Loucy (cell line): ENCODE data around the gene BCAS2.

Experiments
- H2AFZ ChIP-seq: fragments of 200-600 bp; sonication (generic); 2 replicates; pipeline ENCODE4 v1.6.0; 2016; ENCODE audit warnings: antibody characterized with exemption, mild to moderate bottlenecking, low read length, moderate library complexity
- H3F3A ChIP-seq: fragments of 200-600 bp; 2 replicates; pipeline ENCODE4 v1.6.0; 2016; ENCODE audit warnings: antibody characterized with exemption, low read depth, mild to moderate bottlenecking
- H3K27me3 ChIP-seq: fragments of 200-600 bp; sonication (generic); 2 replicates; pipeline ENCODE4 v1.6.1; 2014; ENCODE audit warnings: low read length, mild to moderate bottlenecking; ENCODE audit not compliant: insufficient read depth, poor library complexity, severe bottlenecking
- H3K36me3 ChIP-seq: fragments of 200-600 bp; sonication (generic); 2 replicates; pipeline ENCODE4 v1.6.1; 2016; ENCODE audit warnings: low read length; ENCODE audit not compliant: insufficient read depth
- H3K4me1 ChIP-seq: fragments of 200-600 bp; sonication (generic); 2 replicates; pipeline ENCODE4 v1.5.1; 2014; ENCODE audit warnings: low read length, mild to moderate bottlenecking; ENCODE audit not compliant: insufficient read depth, poor library complexity, severe bottlenecking
- H3K4me2 ChIP-seq: fragments of 200-600 bp; sonication (generic); 2 replicates; pipeline ENCODE4 v1.6.0; 2014; ENCODE audit warnings: antibody characterized with exemption, low read length, low read depth, mild to moderate bottlenecking; ENCODE audit not compliant: poor library complexity, severe bottlenecking
- H3K4me3 ChIP-seq: fragments of 200-600 bp; sonication (generic); 2 replicates; pipeline ENCODE4 v1.5.1; 2014; ENCODE audit warnings: low read length, mild to moderate bottlenecking, mixed read lengths; ENCODE audit not compliant: poor library complexity, severe bottlenecking
- H3K79me2 ChIP-seq: fragments of 200-600 bp; sonication (generic); 2 replicates; pipeline ENCODE4 v1.6.1; 2014; ENCODE audit warnings: low read length; ENCODE audit not compliant: insufficient read depth
- H3K9ac ChIP-seq: fragments of 200-600 bp; sonication (generic); 2 replicates; pipeline ENCODE4 v1.6.0; 2014; ENCODE audit warnings: mild to moderate bottlenecking, low read depth, low read length, moderate library complexity; ENCODE audit not compliant: poor library complexity, severe bottlenecking
- H3K9me2 ChIP-seq: fragments of 200-600 bp; sonication (generic); replicated peaks from 2 replicates; pipeline ENCODE4 v1.6.1; 2016; ENCODE audit warnings: low read depth, low read length, mixed read lengths
- H3K9me3 ChIP-seq: fragments of 200-600 bp; sonication (generic); 2 replicates; pipeline ENCODE4 v1.6.1; 2014; ENCODE audit warnings: mild to moderate bottlenecking, antibody characterized with exemption, low read length, low read depth; ENCODE audit not compliant: insufficient read depth
- H4K20me1 ChIP-seq: fragments of 200-600 bp; sonication (generic); 2 replicates; pipeline ENCODE4 v1.6.0; 2014; ENCODE audit warnings: antibody characterized with exemption, low read length, mild to moderate bottlenecking; ENCODE audit not compliant: insufficient read depth, poor library complexity, severe bottlenecking
- EZH2phosphoT487 ChIP-seq: fragments of 200-600 bp; IDR thresholded peaks from 2 replicates; pipeline ENCODE4 v1.6.1; 2018; ENCODE audit warnings: antibody characterized with exemption, mild to moderate bottlenecking, moderate library complexity, borderline replicate concordance
- TF ChIP-seq, protein P1 (sequence below): fragments of 200-600 bp; sonication (generic); conservative IDR thresholded peaks from 2 replicates; pipeline ENCODE4 v1.5.1; 2014; ENCODE audit warnings: mild to moderate bottlenecking, antibody characterized with exemption, low read length

Gene BCAS2

GRCh38 chr1:114540821-114541220, 40.6 kb downstream of the BCAS2 start:
- Histone ChIP-seq H3K4me3 (no peak overlapping the region), H3K79me2 (no peaks in the 10 kb centered on the region), H3K36me3 (no peaks in the 10 kb centered on the region), H4K20me1 (no peaks in the 10 kb centered on the region), H3K4me2 (no peak overlapping the region), H3K9ac (no peak overlapping the region), H3K4me1 (no peaks in the 10 kb centered on the region), H2AFZ (no peak overlapping the region), H3K9me2 (no peaks in the 10 kb centered on the region), H3F3A (no peaks in the 10 kb centered on the region), H3K27me3 (no peaks in the 10 kb centered on the region), H3K9me3 (no peaks in the 10 kb centered on the region)
- TF ChIP-seq, protein P1, sequence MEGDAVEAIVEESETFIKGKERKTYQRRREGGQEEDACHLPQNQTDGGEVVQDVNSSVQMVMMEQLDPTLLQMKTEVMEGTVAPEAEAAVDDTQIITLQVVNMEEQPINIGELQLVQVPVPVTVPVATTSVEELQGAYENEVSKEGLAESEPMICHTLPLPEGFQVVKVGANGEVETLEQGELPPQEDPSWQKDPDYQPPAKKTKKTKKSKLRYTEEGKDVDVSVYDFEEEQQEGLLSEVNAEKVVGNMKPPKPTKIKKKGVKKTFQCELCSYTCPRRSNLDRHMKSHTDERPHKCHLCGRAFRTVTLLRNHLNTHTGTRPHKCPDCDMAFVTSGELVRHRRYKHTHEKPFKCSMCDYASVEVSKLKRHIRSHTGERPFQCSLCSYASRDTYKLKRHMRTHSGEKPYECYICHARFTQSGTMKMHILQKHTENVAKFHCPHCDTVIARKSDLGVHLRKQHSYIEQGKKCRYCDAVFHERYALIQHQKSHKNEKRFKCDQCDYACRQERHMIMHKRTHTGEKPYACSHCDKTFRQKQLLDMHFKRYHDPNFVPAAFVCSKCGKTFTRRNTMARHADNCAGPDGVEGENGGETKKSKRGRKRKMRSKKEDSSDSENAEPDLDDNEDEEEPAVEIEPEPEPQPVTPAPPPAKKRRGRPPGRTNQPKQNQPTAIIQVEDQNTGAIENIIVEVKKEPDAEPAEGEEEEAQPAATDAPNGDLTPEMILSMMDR: no peak
- no peak for TF ChIP-seq EZH2phosphoT487

GRCh38 chr1:114540272-114540671, 41.1 kb downstream of the BCAS2 start:
- Histone ChIP-seq H2AFZ (no peak overlapping the region), H3K79me2 (no peaks in the 10 kb centered on the region), H3K4me3 (no peak overlapping the region), H3K9me3 (no peaks in the 10 kb centered on the region), H3K9ac (no peak overlapping the region), H3F3A (no peaks in the 10 kb centered on the region), H3K4me1 (no peaks in the 10 kb centered on the region), H3K27me3 (no peaks in the 10 kb centered on the region), H3K9me2 (no peaks in the 10 kb centered on the region), H4K20me1 (no peaks in the 10 kb centered on the region), H3K4me2 (no peak overlapping the region), H3K36me3 (no peaks in the 10 kb centered on the region)
- TF ChIP-seq, protein P1: no peak
- no peak for TF ChIP-seq EZH2phosphoT487

GRCh38 chr1:114536043-114536442, 45.4 kb downstream of the BCAS2 start:
- Histone ChIP-seq H3K9ac (no peak overlapping the region), H3K27me3 (no peaks in the 10 kb centered on the region), H3F3A (no peaks in the 10 kb centered on the region), H3K4me3 (no peak overlapping the region), H3K36me3 (no peaks in the 10 kb centered on the region), H3K9me2 (no peaks in the 10 kb centered on the region), H4K20me1 (no peaks in the 10 kb centered on the region), H3K9me3 (no peaks in the 10 kb centered on the region), H3K4me1 (no peaks in the 10 kb centered on the region), H2AFZ (no peak overlapping the region), H3K4me2 (no peak overlapping the region), H3K79me2 (no peaks in the 10 kb centered on the region)
- TF ChIP-seq, protein P1: no peak
- no peak for TF ChIP-seq EZH2phosphoT487
